Measurements from ENCODE around the gene HLX.
A peak's percentile ranks its signal among the peaks of the same experiment; 100 is the strongest.

The HLX gene

DNA sequence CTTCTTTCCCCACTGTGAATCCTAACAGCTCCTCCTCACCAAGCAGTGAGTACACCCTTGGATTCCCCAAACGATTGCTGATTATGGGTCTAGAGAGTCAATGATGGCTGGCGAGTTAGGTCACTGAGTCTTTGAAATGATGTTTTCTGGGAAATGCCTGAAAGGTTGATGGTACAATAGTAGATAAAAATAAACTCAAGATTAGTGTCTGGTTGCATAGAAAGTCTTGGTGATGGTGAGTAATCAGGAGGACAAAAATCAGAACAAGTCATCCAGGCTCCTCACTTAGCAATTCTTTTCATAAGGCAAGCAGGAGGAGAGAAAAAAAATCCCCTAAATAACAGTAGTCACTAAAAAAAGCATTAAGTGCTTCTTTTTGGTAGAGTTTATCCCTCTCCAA, 22.6 kb downstream of the HLX start:
- DNase-seq = peak; percentile 47

- DNase-seq = peak; percentile 51
Observed at GRCh38 chr1:220902916-220903315, 23.7 kb downstream of the HLX start.

- no peak for DNase-seq
Observed at GRCh38 chr1:220904876-220905275, 25.6 kb downstream of the HLX start.

GRCh38 chr1:220905650-220906560, 26.7 kb downstream of the HLX start:
- no peak for DNase-seq

- no peak for DNase-seq
Observed at GRCh38 chr1:220906561-220907334, 27.5 kb downstream of the HLX start.

DNA sequence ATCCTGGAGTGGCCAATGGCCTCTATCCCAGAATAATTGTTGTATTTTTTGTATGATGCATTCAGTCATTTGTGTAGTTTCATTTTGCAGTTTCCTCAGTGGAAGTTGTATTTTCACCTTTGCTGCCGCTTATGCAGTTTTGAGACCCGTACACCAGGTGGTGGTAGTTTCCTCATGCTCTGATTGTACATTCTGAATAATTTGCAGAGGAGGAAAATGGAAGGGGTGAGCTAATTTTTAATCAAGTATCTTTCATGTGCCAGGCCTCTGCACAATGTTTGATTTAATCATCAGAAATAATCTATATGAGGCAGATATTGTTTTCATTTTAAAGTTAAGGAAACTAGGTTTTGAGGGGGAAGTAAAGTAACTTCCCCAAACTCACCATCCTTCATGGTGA, 29.5 kb downstream of the HLX start:
- DNase-seq = peak; percentile 40

DNA sequence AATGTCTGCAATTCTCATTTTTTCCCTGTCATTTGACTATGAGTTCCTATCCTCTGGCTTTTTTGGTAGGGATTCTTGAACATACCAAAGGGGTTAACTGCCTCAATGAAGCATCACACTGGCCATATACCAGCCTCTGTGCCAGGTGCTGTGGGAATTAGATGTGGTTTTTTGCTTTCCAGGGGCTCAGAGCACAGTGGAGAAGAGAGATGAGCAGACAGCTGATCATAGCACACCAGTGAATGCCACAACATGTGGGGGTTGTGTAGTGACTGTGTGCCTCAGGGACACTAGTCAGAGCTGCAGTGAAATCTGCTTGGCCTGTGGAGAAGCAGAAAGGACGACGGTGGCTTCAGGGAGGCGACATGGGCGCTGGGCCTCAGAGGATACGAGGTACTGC, 30.8 kb downstream of the HLX start:
- DNase-seq = no peak

- no peak for DNase-seq
Observed at GRCh38 chr1:220914283-220915116, 35.3 kb downstream of the HLX start.

GRCh38 chr1:220915117-220915440, 35.8 kb downstream of the HLX start:
- DNase-seq = no peak

GRCh38 chr1:220915954-220916353, 36.7 kb downstream of the HLX start:
- DNase-seq = no peak

- DNase-seq = no peak
Observed at GRCh38 chr1:220917101-220917500, 37.9 kb downstream of the HLX start.

- no peak for DNase-seq
Observed at GRCh38 chr1:220917535-220918209, 38.4 kb downstream of the HLX start.

GRCh38 chr1:220918285-220918951, 39.2 kb downstream of the HLX start:
- DNase-seq = no peak

DNA sequence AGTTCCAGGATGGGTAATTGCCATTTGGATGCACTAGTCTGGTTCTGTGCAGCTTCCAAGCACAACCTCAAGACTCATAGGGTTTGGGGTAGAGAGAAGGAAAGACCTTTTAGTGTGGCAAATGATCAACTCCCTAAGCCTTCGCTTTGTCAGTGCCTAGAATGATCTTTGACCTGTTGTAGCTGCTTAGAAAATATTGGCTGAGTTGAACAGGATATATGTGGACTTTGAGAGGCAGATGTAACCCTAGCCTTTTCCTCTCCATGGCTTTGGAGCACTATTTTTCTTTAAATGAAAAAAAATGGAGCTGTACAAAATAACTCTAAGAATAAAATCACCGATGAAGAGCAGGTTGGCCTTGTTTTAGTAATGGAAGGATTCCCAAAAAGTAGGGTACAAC, 41.7 kb downstream of the HLX start:
- no peak for DNase-seq

- DNase-seq = no peak
Observed at GRCh38 chr1:220921498-220921897, 42.3 kb downstream of the HLX start.

DNA sequence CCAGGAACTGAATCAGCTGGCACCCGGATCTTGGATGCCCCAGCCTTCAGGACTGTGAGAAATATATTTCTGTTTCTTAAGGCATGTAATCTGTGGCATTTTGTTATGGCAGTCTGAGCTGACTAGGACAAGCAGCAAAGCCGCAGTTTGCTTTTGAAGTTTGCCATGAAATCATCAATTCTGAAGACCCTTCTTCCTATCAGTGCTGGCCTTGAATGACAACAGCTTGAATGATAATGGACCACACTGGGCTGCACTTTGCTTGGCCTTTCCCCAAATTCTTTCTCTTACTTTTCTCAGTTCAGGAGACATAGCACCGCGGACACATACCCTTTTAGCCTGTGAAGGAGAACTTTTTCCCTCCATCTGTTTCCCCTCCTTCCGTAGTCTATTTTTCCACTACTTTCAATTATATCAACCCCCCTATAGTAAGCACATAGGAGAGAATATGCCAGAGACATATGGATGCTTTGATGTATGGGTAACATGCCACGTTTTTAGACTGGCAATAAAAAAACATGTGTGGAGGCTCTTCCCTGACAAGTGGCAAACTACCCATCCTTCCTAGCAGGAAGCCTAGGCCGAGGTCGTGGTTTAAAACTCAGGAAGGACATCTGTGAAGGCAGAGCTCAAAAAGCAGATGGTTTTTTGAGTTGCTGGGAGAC, 42.9 kb downstream of the HLX start:
- DNase-seq = no peak

- no peak for DNase-seq
Observed at GRCh38 chr1:220922951-220923350, 43.7 kb downstream of the HLX start.

GRCh38 chr1:220924331-220924970, 45.2 kb downstream of the HLX start:
- DNase-seq = no peak

GRCh38 chr1:220925707-220926106, 46.5 kb downstream of the HLX start:
- no peak for DNase-seq

DNA sequence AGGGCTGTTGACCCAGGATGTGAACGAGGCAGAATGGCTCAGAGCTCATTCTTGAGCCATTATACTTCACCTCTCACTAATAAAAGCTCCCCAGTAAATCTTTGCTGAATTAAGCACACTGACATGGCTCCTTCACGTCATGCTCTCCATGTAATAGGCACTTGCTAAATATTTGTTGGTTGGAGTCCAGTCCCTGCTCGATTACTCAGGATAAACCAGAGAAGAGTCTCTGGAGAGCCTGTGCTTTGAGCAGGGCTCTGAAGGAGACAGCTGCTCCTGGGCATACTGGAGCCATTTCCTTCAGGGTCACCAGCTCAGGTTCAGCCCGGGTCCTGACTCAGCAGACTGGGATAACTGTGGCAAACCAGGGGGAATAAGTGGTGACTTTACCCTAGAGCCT, 46.9 kb downstream of the HLX start:
- peak; percentile 66 for DNase-seq

- no peak for DNase-seq
Observed at GRCh38 chr1:220927442-220927841, 48.2 kb downstream of the HLX start.

All from fibroblast of skin of right quadriceps (primary cell).